ENCODE results near the gene TRAPPC2L.

- TF ChIP-seq CTCF (IDR thresholded peaks at IDR 0.05 in 8 of 11, conservative IDR thresholded peaks at IDR 0.05 in 3 of 11) (no peak), POLR2A (IDR thresholded peaks at IDR 0.05) (no peak)
These were observed 12.7 kb downstream of the TRAPPC2L start for GRCh38 chr16:88869673-88869980.
